Panc1 (cell line): Measurements from ENCODE around the gene CCDC38.

Experiments
- CTCF ChIP-seq: fragments of 450-650 bp; IDR thresholded peaks from 2 replicates; pipeline ENCODE4 v1.5.1; 2017; ENCODE audit warnings: mild to moderate bottlenecking
- POLR2AphosphoS5 ChIP-seq: IDR thresholded peaks from 2 replicates; pipeline ENCODE4 v1.6.1; 2012; ENCODE audit warnings: mild to moderate bottlenecking, low read depth, low read length, moderate library complexity

GRCh38 chr12:95887311-95887710, 55.1 kb downstream of the CCDC38 start:
- TF ChIP-seq CTCF (no peak), POLR2AphosphoS5 (no peak)
